ENCODE measurements around the gene VAT1. TPM values are rescaled to one million over a fixed set of nuclear protein-coding genes. Genes with fewer than 3 reads are reported as not detected.

The VAT1 gene
- total and polyA plus RNA-seq, 9 of the 15 experiments (the other 6 are each of a cell fraction or from before 2014, with no cell fraction given), result 29.4 to 153 (median 66.7) TPM

DNA sequence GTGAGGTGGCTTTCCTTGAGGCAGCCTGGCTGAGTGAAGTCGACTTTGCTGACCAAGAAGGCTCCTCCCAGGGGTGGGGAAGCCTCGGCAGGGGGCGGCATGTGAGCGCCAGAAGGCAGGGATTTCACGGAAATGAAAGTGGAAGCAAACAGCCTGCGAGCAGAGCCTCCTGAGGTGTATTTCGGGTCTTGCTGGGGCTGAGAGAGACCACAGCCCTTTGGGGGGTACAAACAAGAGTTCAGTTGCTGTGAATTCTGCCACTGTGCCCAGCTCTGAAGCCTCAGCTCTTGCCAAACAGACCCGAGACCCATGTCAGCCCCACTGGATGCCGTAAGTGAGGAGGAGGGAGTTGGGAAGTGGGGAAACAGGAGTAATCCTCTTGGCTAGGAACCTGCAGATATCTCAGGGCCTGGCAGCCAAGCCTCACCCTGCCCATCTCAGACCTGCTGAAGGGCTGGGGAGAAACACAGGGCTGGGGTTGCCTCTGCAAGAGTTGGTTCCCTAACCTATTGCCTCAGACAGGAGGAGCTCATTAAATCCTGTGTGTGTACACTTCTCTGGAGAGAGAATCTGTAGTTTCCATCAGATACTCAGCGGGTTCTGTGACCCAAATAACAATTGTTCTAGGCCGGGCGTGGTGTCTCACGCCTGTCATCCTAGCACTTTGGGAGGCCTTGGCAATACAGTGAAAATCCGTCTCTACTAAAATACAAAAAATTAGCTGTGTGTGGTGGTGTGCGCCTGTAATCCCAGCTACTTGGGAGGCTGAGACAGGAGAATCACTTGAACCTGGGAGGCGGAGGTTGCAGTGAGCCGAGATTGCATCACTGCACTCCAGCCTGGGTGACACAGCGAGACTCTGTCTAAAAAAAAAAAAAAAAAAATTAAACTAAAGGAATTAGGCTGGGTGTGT lies 15.3 kb downstream of the VAT1 start, which contains the start of gene IFI35 (continued):
- TF ChIP-seq, protein P1, sequence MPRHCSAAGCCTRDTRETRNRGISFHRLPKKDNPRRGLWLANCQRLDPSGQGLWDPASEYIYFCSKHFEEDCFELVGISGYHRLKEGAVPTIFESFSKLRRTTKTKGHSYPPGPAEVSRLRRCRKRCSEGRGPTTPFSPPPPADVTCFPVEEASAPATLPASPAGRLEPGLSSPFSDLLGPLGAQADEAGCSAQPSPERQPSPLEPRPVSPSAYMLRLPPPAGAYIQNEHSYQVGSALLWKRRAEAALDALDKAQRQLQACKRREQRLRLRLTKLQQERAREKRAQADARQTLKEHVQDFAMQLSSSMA (CRISPR knock-in tag; IDR thresholded peaks at IDR 0.05), result no peak
- TF ChIP-seq SREBF2 (CRISPR knock-in tag; IDR thresholded peaks at IDR 0.05) (no peak), HMGN3 (IDR thresholded peaks at IDR 0.05; ENCODE audit: borderline replicate concordance, extremely low read depth, insufficient read length, low read depth, low read length) (no peak), ZNF584 (CRISPR knock-in tag; IDR thresholded peaks at IDR 0.05; ENCODE audit: low read depth) (no peak), CBX1 (IDR thresholded peaks at IDR 0.05; ENCODE audit: low read depth) (no peak), PML (IDR thresholded peaks at IDR 0.05; ENCODE audit: low read length) (no peak), POLR2G (IDR thresholded peaks at IDR 0.05; ENCODE audit: low read depth, low read length) (peak; percentile 59), TAL1 (IDR thresholded peaks at IDR 0.05) (no peak), ZNF124 (CRISPR knock-in tag; IDR thresholded peaks at IDR 0.05) (no peak), GTF2A2 (tag; IDR thresholded peaks at IDR 0.05) (no peak), SETDB1 (IDR thresholded peaks at IDR 0.05; ENCODE audit: low read length) (no peak), NCOA4 (IDR thresholded peaks at IDR 0.05; ENCODE audit: partially characterized antibody) (no peak), TEAD1 (CRISPR knock-in tag; IDR thresholded peaks at IDR 0.05) (no peak), TBP (optimal IDR thresholded peaks at IDR 0.05; ENCODE audit: low read depth, low read length) (peak; percentile 42)
- TF ChIP-seq, protein P2, sequence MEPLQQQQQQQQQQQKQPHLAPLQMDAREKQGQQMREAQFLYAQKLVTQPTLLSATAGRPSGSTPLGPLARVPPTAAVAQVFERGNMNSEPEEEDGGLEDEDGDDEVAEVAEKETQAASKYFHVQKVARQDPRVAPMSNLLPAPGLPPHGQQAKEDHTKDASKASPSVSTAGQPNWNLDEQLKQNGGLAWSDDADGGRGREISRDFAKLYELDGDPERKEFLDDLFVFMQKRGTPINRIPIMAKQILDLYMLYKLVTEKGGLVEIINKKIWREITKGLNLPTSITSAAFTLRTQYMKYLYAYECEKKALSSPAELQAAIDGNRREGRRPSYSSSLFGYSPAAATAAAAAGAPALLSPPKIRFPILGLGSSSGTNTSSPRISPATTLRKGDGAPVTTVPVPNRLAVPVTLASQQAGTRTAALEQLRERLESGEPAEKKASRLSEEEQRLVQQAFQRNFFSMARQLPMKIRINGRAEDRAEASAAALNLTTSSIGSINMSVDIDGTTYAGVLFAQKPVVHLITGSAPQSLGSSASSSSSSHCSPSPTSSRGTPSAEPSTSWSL (CRISPR knock-in tag; IDR thresholded peaks at IDR 0.05; ENCODE audit: borderline replicate concordance), result no peak
- TF ChIP-seq, protein P3, sequence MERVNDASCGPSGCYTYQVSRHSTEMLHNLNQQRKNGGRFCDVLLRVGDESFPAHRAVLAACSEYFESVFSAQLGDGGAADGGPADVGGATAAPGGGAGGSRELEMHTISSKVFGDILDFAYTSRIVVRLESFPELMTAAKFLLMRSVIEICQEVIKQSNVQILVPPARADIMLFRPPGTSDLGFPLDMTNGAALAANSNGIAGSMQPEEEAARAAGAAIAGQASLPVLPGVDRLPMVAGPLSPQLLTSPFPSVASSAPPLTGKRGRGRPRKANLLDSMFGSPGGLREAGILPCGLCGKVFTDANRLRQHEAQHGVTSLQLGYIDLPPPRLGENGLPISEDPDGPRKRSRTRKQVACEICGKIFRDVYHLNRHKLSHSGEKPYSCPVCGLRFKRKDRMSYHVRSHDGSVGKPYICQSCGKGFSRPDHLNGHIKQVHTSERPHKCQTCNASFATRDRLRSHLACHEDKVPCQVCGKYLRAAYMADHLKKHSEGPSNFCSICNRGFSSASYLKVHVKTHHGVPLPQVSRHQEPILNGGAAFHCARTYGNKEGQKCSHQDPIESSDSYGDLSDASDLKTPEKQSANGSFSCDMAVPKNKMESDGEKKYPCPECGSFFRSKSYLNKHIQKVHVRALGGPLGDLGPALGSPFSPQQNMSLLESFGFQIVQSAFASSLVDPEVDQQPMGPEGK (CRISPR knock-in tag; IDR thresholded peaks at IDR 0.05; ENCODE audit: borderline replicate concordance), result no peak
- TF ChIP-seq, protein P4, sequence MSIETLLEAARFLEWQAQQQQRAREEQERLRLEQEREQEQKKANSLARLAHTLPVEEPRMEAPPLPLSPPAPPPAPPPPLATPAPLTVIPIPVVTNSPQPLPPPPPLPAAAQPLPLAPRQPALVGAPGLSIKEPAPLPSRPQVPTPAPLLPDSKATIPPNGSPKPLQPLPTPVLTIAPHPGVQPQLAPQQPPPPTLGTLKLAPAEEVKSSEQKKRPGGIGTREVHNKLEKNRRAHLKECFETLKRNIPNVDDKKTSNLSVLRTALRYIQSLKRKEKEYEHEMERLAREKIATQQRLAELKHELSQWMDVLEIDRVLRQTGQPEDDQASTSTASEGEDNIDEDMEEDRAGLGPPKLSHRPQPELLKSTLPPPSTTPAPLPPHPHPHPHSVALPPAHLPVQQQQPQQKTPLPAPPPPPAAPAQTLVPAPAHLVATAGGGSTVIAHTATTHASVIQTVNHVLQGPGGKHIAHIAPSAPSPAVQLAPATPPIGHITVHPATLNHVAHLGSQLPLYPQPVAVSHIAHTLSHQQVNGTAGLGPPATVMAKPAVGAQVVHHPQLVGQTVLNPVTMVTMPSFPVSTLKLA (conservative IDR thresholded peaks at IDR 0.05), result peak in 1 of 2 experiments; percentile 61; a peak in 2 of 4 replicates
- TF ChIP-seq, protein P5, sequence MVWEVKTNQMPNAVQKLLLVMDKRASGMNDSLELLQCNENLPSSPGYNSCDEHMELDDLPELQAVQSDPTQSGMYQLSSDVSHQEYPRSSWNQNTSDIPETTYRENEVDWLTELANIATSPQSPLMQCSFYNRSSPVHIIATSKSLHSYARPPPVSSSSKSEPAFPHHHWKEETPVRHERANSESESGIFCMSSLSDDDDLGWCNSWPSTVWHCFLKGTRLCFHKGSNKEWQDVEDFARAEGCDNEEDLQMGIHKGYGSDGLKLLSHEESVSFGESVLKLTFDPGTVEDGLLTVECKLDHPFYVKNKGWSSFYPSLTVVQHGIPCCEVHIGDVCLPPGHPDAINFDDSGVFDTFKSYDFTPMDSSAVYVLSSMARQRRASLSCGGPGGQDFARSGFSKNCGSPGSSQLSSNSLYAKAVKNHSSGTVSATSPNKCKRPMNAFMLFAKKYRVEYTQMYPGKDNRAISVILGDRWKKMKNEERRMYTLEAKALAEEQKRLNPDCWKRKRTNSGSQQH (CRISPR knock-in tag; IDR thresholded peaks at IDR 0.05), result no peak
- TF ChIP-seq, protein P6, sequence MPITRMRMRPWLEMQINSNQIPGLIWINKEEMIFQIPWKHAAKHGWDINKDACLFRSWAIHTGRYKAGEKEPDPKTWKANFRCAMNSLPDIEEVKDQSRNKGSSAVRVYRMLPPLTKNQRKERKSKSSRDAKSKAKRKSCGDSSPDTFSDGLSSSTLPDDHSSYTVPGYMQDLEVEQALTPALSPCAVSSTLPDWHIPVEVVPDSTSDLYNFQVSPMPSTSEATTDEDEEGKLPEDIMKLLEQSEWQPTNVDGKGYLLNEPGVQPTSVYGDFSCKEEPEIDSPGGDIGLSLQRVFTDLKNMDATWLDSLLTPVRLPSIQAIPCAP (CRISPR knock-in tag; IDR thresholded peaks at IDR 0.05; ENCODE audit: borderline replicate concordance), result no peak

All from K562 (cell line).